Measurements from ENCODE around the gene EIF4H.

- no peak for TF ChIP-seq CTCF (IDR thresholded peaks at IDR 0.05)
- no peak for TF ChIP-seq EP300 (IDR thresholded peaks at IDR 0.05)
- TF ChIP-seq POLR2A (IDR thresholded peaks at IDR 0.05; ENCODE audit: low read depth), result no peak
- TF ChIP-seq POLR2AphosphoS5 (IDR thresholded peaks at IDR 0.05), result no peak
These were observed 8.4 kb downstream of the EIF4H start for GRCh38 chr7:74182453-74183090.
